GM18868 (cell line): ENCODE results near the gene CER1.

ENCODE experiments used
- ATAC-seq: cut with Tn5 transposase; IDR thresholded peaks from one replicate; pipeline ENCODE4 v1.9.1; 2021; ENCODE audit warnings: mild to moderate bottlenecking, moderate library complexity; ENCODE audit not compliant: unreplicated experiment

Gene CER1

GRCh38 chr9:14670718-14671117 lies 51.8 kb downstream of the CER1 start:
- no peak for ATAC-seq
